Measurements from ENCODE around the gene CAPN2. TPM values are rescaled to one million over a fixed set of nuclear protein-coding genes. Genes with fewer than 3 reads are reported as not detected.

CAPN2 gene
- total and polyA plus RNA-seq, 2 donors (not counting 1 experiment from before 2014, with no cell fraction given), result 63.9 to 79.6 TPM

GRCh38 chr1:223682502-223682901 is 29.8 kb upstream of the CAPN2 start:
- H3K27ac ChIP-seq (ENCODE audit: low read length in 2 of 2), result no peak overlapping the region
- H4K20me1 ChIP-seq (ENCODE audit: control insufficient read depth, insufficient read depth, low read length, poor library complexity, severe bottlenecking), result no peaks in the 10 kb centered on the region
- Mint-ChIP-seq H3K4me3 (no peak overlapping the region), H3K4me1 (peaks cover 2% of the 10 kb centered on the region), H3K27me3 (peaks cover 30% of the 10 kb centered on the region), H3K9me3 (ENCODE audit: insufficient read depth) (no peaks in the 10 kb centered on the region), H3K27ac (no peak overlapping the region)
- no peaks in the 10 kb centered on the region for H3K4me1 ChIP-seq (ENCODE audit: control insufficient read depth in 2 of 2, insufficient read depth in 2 of 2, low read length in 2 of 2)
- no peak for DNase-seq
- H2AFZ ChIP-seq (ENCODE audit: insufficient read depth, low read depth, low read length, poor library complexity, severe bottlenecking), result no peak overlapping the region
- TF ChIP-seq CTCF (IDR thresholded peaks at IDR 0.05), result no peak
- no peak for TF ChIP-seq EZH2 (IDR thresholded peaks at IDR 0.05; ENCODE audit: borderline replicate concordance, insufficient read depth, low read depth, low read length, poor library complexity, severe bottlenecking)
- H3K9me3 ChIP-seq (ENCODE audit: control extremely low read depth in 1 of 3, control insufficient read depth in 2 of 3, insufficient read depth in 1 of 3, low read length in 2 of 3), result no peaks in the 10 kb centered on the region
- no peak overlapping the region for H3K9ac ChIP-seq (ENCODE audit: low read length)
- intact Hi-C loops (cut with micrococcal nuclease), result no loop called here
- ATAC-seq (ENCODE audit: low read depth), result no peak
- ChIA-PET CTCF (interaction anchor here (0.7 to 2.0 kb wide), 4 partner anchors 13 to 1034 kb away, joined by 3 to 9 read pairs (median 7); no protein-coding TSS in a partner anchor), POLR2A (no interaction called here)
- peaks cover 0 to 8% (median 3%) of the 10 kb centered on the region in 4 experiments for H3K27me3 ChIP-seq (replicated peaks in 1 of 4; ENCODE audit: control extremely low read depth in 1 of 4, control insufficient read depth in 3 of 4, insufficient read depth in 4 of 4, low read length in 3 of 4)
- H3K4me3 ChIP-seq (ENCODE audit: control extremely low read depth in 1 of 5, extremely low read depth in 1 of 5, insufficient read depth in 1 of 5, low read depth in 2 of 5, low read length in 4 of 5), result no peak overlapping the region
- H3K36me3 ChIP-seq (replicated peaks in 1 of 2; ENCODE audit: control extremely low read depth in 1 of 2, control insufficient read depth in 1 of 2, extremely low read depth in 1 of 2, insufficient read depth in 2 of 2, low read length in 1 of 2), result no peaks in the 10 kb centered on the region
- 92% methylated on average over 3 of the region's 3 CpGs for WGBS (ENCODE audit: insufficient coverage)
- H3K79me2 ChIP-seq (ENCODE audit: control insufficient read depth, insufficient read depth, low read length), result no peaks in the 10 kb centered on the region
- H3K4me2 ChIP-seq (replicated peaks; ENCODE audit: low read depth, low read length, poor library complexity, severe bottlenecking), result no peak overlapping the region

DNA sequence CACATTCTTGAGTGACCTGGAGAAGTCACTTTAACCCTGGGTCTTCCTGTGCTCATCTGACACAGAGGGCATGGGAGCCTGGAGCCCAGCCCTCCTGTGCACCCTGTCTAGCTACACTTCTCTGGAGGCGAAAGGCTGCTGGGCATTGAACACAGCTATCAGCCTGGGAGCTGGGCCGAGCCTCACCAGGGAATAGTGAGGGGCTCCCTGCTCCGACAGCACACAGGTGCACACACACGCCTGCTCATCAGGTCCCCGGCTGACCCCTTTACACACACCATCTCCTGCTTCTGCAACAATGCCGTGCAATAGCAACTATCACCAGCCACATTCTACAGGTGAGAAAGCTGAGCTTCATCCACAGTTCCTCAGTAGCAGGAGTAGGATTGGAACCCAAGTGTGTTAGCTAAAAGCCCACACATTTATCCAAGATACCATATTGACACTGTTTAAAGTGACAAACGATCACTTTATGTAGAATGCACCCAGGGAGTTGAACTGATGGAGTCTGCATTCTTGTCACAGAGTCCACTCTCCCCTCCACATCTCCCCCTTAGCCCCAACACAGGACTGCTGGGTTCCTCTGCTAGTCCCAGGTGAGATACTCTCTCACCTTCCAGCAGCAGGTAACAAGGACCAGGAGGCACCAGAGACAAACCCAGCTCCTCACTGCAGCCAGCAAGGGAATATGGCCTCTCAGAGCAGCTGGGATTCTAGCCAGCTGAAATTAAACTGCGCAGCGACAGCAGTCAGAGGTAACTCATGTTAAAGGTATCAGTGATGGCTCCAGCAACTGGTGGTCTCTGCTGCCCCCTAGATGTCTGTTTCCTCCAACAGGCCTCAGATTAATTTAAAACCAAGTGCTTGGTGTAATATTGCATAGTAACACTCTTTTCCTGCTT is 28.5 kb upstream of the CAPN2 start:
- H3K4me1 Mint-ChIP-seq, result peaks cover 2% of the 10 kb centered on the region
- Histone ChIP-seq H4K20me1 (ENCODE audit: control insufficient read depth, insufficient read depth, low read length, poor library complexity, severe bottlenecking) (no peaks in the 10 kb centered on the region), H2AFZ (ENCODE audit: insufficient read depth, low read depth, low read length, poor library complexity, severe bottlenecking) (peak overlapping the region; percentile 25), H3K4me3 (ENCODE audit: control extremely low read depth in 1 of 5, extremely low read depth in 1 of 5, insufficient read depth in 1 of 5, low read depth in 2 of 5, low read length in 4 of 5) (no peak overlapping the region), H3K79me2 (ENCODE audit: control insufficient read depth, insufficient read depth, low read length) (no peaks in the 10 kb centered on the region), H3K9me3 (ENCODE audit: control extremely low read depth in 1 of 3, control insufficient read depth in 2 of 3, insufficient read depth in 1 of 3, low read length in 2 of 3) (no peaks in the 10 kb centered on the region), H3K9ac (ENCODE audit: low read length) (no peak overlapping the region), H3K4me2 (replicated peaks; ENCODE audit: low read depth, low read length, poor library complexity, severe bottlenecking) (no peak overlapping the region), H3K36me3 (replicated peaks in 1 of 2; ENCODE audit: control extremely low read depth in 1 of 2, control insufficient read depth in 1 of 2, extremely low read depth in 1 of 2, insufficient read depth in 2 of 2, low read length in 1 of 2) (no peaks in the 10 kb centered on the region), H3K4me1 (ENCODE audit: control insufficient read depth in 2 of 2, insufficient read depth in 2 of 2, low read length in 2 of 2) (no peaks in the 10 kb centered on the region), H3K27me3 (replicated peaks in 1 of 4; ENCODE audit: control extremely low read depth in 1 of 4, control insufficient read depth in 3 of 4, insufficient read depth in 4 of 4, low read length in 3 of 4) (peaks cover 0 to 11% (median 2%) of the 10 kb centered on the region in 4 experiments), H3K27ac (ENCODE audit: low read length in 2 of 2) (no peak overlapping the region)
- H3K9me3 Mint-ChIP-seq (ENCODE audit: insufficient read depth), result no peaks in the 10 kb centered on the region
- CTCF ChIA-PET, result interaction anchor here (0.5 to 2.0 kb wide), 10 partner anchors 9 to 553 kb away, joined by 3 to 12 read pairs (median 4); no protein-coding TSS in a partner anchor
- TF ChIP-seq CTCF (IDR thresholded peaks at IDR 0.05) (peak; percentile 67), EZH2 (IDR thresholded peaks at IDR 0.05; ENCODE audit: borderline replicate concordance, insufficient read depth, low read depth, low read length, poor library complexity, severe bottlenecking) (no peak)
- DNase-seq (peak; percentile 62), ATAC-seq (ENCODE audit: low read depth) (no peak)
- H3K4me3 Mint-ChIP-seq, result no peak overlapping the region
- no peak overlapping the region for H3K27ac Mint-ChIP-seq
- POLR2A ChIA-PET, result no interaction called here
- WGBS (ENCODE audit: insufficient coverage), result 75% methylated on average over 8 of the region's 9 CpGs
- intact Hi-C loops (cut with micrococcal nuclease), result no loop called here
- peaks cover 30% of the 10 kb centered on the region for H3K27me3 Mint-ChIP-seq
